GM21619 (cell line): ENCODE measurements around the gene KCNAB1.

Experiments
- ATAC-seq: cut with Tn5 transposase; IDR thresholded peaks from one replicate; pipeline ENCODE4 v1.9.1; 2021; ENCODE audit not compliant: unreplicated experiment

The KCNAB1 gene

DNA sequence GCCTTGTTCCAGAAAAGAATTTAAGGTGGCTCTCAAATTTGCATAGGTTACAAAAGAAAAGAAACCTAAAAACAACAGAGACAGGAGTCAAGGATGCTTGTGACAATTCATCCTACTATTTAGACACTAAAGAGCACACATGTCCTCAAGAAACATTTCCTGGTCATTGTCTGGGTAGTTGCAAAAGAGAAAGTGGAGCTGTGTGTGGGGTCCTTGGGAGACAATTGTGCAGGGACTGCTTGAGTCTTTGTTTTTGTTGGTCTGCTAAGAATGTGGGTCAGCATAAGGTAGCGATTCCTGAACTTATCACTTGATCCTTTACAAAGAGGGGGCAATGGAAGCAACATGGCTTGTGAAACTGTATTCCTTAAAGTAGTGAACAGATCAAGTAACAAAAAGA, 185.3 kb downstream of the KCNAB1 start:
- no peak for ATAC-seq

DNA sequence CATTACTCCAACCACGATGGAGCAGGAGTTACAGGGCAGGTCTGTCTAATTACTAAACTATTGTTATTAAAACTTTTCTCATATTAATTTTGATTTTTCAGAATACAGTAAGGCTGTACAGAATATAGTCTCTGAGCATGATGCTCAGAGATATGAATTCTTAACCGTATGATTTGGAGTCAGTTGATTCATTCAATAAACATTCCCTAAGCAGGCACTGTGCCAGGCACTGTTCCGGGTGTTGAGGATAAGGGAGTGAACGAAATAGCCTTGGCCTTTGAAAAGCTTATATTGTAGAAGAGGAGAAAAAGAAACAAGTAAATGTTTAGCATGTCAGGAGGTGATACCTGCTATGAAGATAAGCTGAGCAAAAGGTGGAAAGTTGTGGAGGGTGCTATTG, 187.3 kb downstream of the KCNAB1 start:
- ATAC-seq: no peak

DNA sequence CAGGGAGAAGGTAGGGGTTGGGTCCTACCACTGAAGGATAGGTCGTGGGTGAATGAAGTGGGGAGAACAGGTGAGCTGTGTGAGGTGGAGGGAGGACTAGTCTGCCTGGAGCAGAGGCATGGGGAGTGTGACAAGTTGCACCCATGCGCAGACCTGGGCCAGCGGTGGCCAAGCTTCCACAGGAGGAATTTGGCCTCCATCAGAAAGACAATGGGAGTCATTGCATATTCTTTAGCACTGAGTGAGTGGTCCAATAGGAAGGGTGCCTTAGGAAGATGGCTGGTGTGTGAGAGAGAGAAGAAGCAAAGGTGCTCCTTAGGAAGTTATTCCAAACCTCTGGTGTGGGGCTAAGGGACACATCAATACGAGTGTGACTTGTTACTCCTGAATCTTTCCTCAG, 191.1 kb downstream of the KCNAB1 start:
- ATAC-seq: no peak

DNA sequence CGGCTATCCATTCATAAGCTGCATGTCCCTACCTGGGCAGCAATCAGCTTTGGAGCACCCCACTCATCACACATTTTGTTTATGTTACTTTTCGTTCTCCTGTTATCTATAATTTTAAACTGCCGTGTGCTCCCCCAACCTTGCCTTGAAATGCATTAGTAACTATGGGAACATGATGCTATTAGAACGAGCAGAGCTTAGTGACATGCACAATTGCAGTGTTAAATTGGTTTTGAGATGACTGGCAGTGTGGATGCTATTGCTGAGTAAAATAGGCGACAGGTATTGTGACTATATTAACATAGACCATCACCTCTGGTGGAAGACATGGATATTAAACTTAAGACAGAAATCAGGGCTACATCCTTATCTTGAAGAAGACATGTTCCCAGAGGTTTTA, 191.6 kb downstream of the KCNAB1 start:
- no peak for ATAC-seq

DNA sequence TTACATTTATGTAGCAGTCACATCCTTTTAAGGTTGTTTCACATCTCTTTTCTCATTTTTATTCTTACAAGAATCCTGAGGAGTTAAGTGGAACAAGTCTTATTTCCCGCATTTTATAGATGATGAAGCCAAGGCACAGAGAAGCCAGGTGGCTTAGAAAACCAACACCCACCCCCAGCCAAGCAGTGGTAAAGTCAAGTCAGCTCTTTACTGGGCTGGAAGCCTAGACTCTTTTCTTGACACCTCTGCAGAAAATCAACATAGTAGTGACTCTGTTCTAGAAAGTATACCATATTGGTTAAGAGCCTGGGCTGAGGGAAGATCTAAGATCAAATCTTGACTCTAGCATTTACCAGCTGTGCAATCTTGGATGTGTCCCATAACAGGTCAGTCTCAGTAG, 195.7 kb downstream of the KCNAB1 start:
- no peak for ATAC-seq

DNA sequence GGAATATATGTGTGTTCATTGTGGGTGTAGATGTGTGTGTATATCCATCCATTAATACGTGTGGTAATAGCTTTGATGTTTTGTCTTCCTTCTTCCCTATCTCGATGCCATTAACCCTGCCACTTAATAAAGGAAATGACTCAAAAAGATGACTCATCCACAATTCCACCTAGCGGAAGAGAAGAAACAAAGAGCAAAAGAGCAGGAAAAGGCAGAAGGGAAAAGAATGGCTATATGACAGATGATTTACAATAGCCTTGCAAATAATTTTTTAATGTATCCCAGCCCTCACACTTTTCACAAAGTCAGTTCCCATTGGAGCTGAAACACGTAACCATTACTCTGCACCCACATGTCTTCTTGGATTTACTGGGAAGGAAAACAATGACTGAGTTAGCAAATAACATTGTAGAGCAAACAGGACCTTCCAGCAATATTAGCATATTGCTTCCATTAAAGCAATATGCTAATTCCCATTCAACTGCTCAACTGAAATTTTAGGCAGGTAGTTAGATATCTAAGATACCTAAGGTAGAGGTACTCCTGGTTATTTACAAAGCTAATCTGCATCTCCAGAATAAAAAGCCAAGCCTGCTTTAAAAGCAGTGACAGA, 197.2 kb downstream of the KCNAB1 start:
- no peak for ATAC-seq

DNA sequence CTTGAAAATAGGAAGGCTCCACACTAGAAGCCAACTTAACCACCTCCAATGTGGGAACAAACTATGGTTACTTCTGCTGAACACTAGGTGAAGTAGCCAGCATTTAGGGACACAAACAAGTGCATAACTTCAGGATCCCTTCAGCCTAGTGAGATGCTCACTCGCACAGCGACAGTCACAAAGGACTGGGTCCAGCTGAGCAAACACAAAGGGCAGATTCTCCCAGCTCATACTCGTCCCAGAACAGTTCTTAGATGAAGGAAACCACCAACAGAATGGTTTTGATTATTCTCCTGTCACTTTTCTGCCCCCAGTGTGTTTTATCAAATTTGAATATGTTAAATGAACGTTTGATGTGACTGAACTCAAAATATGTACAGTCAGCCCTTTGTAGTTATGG, 201.6 kb downstream of the KCNAB1 start:
- ATAC-seq: no peak

DNA sequence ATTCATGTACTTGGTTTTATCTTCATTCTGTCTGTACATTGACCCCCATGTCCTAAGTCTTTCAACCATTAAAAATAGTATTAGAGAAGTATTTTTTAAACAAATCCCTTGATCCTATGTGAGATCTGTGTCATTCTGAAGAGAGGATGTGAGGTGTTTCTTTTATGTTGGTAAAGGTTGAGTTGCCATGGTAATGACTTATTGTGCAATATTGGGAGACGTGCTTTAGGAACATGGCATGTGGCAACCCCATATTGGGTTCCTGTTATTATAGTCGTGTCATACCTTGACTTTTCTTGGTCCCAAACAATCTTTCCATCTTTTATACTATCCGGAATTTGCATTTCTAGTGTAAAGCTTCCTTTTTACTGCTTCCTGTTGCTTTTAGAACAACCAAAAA, 203.1 kb downstream of the KCNAB1 start:
- ATAC-seq: no peak

DNA sequence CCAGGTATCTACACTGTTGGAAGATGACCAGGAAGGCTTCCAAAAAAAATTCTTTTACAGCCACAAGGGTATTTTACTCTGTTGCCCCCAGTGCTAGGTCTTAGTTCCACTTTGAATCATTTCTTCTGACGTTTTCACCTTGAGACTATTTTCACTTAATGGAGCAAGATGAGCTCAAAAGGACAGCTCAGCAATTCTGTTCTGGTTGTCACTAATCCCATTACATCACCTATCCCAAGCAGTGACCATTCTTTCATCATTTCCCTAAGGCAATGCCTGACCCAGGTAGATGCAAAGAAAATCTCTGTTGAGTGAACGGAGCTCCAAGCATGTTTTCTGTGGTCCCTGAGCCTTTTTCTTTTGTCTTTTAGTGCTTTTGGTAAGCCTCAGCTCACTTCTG, 210.0 kb downstream of the KCNAB1 start:
- ATAC-seq: no peak

DNA sequence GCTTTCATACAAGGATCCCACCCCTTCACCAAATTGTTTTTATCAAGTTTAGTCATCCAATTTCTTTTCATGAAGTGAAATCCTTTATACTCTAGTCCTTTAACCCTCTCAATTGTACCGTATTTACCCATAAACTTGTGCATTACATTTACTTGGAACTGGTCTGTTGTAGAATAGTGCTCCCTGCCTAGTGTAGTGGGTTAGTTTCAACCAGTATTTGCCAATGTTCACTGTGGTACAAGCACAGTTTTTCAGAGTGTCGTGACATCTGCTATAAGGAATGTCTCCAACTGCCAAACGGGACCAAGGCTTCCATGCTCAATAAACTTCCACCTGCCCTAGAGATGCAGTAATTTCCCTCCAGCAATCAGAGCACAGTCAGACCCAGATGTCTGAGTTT, 211.9 kb downstream of the KCNAB1 start:
- ATAC-seq: no peak

DNA sequence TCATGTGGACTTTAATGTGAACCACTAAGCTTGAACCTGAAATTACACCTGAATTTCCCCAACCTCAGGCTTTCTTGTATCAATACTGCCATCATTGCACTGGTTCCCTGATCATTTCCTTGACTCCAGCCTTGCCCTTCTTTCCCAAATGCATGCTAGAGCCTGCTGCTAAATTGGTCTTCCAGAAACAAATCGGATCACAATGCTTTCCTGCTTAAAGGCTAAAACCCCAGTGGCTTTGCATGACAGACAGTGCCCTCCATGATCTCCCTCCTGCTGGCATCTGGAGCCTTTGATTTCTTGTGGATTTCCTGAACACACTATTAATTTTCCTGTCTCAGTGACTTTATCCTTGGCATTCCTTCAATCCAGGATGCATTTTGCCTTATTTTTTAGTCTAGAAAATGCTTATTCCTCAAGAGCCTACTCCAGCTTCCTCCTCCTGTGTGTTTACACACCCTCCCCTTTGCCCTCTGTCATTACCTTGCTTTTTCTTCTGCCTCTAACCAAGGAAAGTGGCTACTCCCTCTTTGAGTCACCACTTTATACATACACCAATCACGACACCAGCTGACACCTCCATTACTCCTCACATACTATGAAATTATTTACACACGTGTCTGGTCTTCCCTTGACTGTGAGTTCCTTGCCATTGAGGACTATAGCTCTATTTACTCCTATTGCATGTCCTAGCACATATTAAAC, 214.6 kb downstream of the KCNAB1 start:
- no peak for ATAC-seq

DNA sequence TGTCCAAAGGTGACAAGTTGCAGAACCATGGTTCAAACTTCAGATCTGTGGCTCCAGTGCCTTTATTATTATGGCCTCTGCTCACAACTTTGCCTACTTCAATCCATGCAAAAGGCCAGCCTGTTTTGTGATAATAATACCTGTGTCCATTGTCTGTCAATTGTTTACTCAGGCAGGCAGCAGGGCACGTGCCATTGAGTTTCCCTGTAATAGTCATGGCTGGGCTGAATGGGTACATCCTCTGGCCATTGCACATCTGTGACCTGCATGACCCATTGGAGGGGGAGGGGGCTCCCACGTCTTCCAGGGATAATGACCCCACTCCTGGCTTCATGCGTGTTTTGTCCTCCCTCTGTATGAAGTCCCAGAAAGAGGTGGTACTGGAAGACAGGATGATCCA, 219.1 kb downstream of the KCNAB1 start:
- no peak for ATAC-seq

DNA sequence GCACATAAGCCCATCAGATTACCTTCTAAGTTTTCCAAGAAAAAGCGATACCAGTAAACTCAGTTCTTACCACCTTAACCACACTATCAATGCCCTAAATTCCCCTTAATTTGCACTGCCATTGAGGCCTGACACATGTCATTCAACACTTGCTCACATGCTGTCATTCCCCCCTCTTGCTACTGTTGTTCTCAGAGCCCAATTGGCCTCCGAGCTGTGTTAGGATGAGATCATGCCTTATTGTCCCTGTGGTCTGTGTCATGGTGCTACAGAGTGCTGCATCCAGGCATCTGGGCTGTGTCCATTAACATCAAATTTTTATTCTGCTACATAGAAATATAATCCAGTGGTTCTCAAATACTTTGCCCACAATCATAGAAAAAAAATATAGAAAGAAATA, 221.0 kb downstream of the KCNAB1 start:
- ATAC-seq: no peak

DNA sequence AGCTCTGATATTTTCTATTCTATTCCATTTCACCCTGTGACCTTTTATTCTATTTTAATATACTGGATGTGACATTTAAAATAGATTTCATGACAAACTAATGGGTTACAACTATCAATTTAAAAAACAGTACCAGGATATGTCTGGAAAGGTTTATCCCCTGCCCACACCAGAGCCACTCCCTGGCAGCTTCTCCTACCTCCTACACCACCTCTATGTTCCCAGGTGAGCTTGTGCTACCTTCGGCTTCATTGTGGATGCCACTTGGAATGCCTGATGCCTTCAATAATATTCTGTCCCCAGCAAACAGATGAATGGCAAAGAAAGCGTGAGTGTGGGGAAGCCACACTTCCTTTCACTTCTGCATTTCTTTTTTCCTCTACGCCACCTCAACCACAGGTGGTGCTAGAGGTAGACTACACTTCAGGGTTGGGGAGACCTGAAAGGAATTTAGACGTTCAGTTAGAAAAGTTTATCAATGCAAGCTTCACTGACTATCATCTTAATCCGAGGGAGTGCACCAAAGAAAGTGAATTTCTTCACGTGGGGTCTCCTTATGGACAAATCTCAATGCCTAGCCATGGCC, 221.5 kb downstream of the KCNAB1 start:
- ATAC-seq: peak; percentile 98

DNA sequence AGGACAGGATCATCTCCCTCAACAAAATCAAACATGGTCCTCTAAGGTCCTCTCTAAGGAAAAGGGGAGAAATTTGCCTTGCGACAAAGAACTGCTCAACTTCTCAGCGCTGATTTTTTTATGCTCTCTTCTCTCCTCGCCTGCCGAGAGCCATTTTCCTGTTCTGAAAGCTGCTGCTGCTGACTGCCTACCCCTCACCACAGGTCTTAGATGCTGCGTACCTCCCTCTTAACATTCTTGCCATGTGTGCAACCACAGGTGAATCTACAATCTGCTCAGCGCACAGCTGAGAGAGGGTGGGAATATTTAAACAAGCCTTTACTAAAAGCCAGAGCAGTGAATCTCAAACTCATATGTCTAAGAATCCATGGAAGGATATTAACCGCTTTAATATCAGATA, 223.8 kb downstream of the KCNAB1 start:
- ATAC-seq: no peak

DNA sequence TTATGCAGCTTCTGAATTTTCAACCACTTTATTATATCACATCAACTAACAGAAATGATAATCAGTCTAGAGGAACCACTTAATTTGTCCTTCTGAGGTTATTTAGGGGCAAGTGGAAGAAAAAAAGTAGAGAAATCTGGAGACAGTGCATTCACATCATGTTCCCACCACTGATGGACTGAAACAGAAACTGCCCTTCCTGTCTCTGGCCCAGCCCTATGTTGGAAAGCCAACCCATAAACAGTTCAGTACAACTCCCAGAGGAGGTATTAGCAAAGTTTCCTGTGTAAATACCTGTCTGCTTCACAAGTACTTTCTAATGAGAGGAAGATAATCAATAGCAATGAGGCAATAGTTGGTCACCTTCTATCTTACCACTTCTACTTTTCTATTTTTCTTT, 228.7 kb downstream of the KCNAB1 start:
- ATAC-seq: no peak

DNA sequence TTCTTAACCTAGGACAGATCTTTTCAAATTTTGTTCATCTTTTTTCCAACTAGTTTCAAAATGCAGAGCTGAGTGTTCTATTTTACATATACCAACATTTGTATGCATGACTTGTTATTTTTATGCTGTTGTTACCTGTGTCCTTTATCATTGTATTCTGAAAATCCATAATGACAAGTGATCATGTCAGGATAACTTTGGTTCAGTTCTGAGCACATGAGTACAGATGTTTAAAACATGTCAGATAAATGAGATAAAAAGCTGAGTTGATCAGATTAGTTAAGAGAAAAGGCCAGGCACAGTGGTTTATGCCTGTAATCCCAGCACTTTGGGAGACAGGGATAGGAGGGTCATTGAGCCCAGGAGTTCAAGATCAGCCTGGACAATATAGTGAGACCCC, 229.6 kb downstream of the KCNAB1 start:
- ATAC-seq: no peak

DNA sequence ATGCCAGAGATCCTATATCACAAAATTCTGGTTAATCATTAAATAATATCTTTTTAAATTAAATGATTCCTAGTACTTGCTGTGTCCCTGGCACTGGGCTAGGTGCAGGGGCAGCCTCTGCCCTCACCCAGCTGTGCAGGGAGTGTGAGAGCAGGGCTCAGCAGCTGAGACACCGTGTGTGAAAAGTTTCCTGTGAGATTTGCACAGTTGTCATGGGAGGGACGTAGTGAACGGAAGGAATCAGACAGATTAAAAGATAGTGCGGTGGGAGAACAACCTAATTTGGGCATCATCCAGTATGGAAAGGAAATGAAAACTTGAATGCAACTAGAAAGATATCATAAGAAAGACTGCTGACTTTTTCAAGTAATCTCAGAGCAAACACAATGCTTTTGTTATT, 230.4 kb downstream of the KCNAB1 start:
- ATAC-seq: no peak

DNA sequence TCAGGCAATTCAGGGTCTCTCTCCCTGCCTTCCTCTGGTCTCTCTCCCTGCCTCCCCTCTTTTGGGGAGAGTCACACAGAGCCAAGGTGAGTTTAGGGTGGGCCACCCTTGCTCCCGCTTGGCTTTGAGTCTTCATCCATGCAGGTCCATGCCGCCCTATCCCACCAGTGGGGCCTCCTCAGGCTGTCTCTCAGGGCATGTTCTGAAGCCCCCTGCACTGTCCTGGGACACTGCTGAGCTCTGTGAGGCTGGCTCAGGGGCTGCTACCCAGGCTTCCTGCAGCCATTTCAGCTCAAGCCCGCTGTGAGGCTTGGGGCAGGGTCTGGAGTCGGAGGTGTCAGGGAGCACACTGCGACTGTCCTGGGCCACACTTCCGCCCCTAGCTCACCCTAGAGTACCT, 231.4 kb downstream of the KCNAB1 start:
- no peak for ATAC-seq

DNA sequence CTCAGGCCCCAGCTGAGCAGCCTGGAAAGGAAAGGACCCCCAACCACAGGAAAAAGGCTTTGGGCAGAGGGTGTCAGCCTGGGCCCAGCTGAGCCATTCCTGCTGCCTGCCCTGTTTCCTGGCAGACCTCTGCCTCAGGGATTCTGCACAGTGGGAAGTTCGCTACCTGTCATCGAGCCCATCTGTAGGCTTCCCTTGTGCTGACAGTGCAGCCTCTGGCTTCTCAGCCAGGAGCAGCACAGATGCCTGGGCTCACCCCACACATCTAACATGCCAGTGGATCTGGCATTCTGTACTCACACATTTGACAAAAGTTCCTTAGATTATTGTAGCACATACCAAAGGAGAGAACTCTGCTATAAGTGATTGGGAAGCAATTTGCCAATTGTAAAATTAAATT, 232.3 kb downstream of the KCNAB1 start:
- ATAC-seq: no peak

DNA sequence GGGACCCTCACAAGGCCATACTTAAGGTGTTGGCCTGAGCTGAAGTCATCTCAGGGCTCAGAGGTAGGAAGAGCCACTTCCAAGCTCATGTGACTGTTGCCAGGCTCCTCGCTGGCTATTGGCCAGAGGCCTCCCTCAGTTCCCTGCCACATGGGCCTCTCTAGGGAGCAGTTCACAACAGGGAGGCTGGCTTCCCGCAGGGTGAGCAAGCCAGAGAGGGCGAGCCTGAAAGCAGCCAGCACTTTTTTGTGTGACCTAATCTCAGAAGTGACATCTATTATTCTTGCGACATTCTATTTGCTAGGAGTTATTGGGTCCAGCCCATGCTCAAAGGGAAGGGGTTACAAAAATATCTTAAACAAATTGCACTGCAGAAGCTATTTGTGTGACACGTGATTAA, 233.2 kb downstream of the KCNAB1 start:
- no peak for ATAC-seq

DNA sequence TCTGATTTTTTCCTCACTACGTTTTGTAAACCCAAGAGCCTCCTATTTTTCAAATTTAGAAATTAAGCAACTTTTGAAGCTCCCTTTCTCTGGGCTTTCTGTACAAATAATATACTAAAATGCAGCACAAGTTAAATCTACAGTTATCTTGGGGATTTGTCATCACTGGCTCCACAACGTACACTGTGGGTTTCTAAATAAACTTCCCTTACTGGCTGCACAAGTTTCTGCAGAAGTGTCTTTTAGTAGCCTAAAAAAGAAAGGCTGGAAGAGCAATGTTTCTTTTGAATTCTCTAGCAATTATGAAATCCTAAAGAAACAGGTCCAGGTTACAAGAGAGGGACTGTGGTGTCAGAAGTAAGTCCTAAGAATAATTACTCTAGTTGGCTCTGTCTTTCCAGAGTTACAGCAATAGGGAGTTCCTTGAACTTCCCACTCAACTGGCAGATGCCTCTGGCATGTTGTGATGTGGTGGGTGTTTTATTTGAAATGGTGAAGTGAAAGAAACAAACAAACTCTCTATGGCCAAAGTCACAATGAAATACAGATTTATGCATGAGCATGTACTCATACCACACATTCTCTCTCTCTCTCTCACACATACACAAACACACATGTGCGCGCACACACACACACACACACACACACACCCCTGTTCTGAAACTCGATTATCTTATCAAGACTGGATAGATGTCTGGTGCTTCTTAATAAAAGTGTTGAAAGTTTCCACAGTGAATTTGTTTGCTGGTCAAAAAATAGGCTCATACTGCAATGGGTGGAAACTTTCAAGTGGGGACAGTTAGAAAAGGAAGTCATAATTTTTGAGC, 236.4 kb downstream of the KCNAB1 start:
- no peak for ATAC-seq
